Heart left ventricle (tissue), 16 donors: ENCODE measurements around the gene BBS4. TPM values are rescaled to one million over a fixed set of nuclear protein-coding genes. Genes with fewer than 3 reads are reported as not detected.

Experiments
- ATAC-seq, 4 donors: fragments of 200-7000 bp; cut with Tn5 transposase; one replicate each; pipeline ENCODE4 v1.9.1; 2020 to 2022; ENCODE audit warnings: moderate library complexity in 4 of 4, mild to moderate bottlenecking in 3 of 4, moderate number of reproducible peaks in 1 of 4
- DNase-seq, 5 donors: peaks; one replicate each; pipeline ENCODE4 v3.0.0-alpha.2; 2020
- H3K27ac ChIP-seq, 12 donors: fragments of 200-600 bp; sonication (generic) in 4 of 12; one replicate each; pipeline versions ENCODE4 v1.5.0 to v1.8.0; 2016 to 2022; ENCODE audit warnings: mild to moderate bottlenecking in 2 of 12
- H3K27me3 ChIP-seq, 9 donors: fragments of 200-600 bp; sonication (generic) in 2 of 9; one replicate each; pipeline versions ENCODE4 v1.5.1 to v1.8.0; 2016 to 2022; ENCODE audit warnings: mild to moderate bottlenecking in 3 of 9
- H3K36me3 ChIP-seq, 9 donors: fragments of 200-600 bp; sonication (generic) in 2 of 9; one replicate each; pipeline versions ENCODE4 v1.5.0 to v1.8.0; 2018 to 2022; ENCODE audit warnings: mild to moderate bottlenecking in 2 of 9
- H3K4me1 ChIP-seq, 12 donors: fragments of 200-600 bp; sonication (generic) in 4 of 12; one replicate each; pipeline versions ENCODE4 v1.5.0 to v1.8.0; 2016 to 2022; ENCODE audit warnings: mild to moderate bottlenecking in 3 of 12
- H3K4me3 ChIP-seq, 12 donors: fragments of 200-600 bp; sonication (generic) in 4 of 12; one replicate each; pipeline versions ENCODE4 v1.5.0 to v1.8.0; 2017 to 2022; ENCODE audit warnings: mild to moderate bottlenecking in 9 of 12, moderate library complexity in 4 of 12
- H3K9me3 ChIP-seq, 12 donors: fragments of 200-600 bp; sonication (generic) in 4 of 12; one replicate each; pipeline versions ENCODE4 v1.5.0 to v1.8.0; 2016 to 2022; ENCODE audit warnings: mild to moderate bottlenecking in 1 of 12
- CTCF ChIP-seq, 12 donors: fragments of 200-600 bp; sonication (generic) in 4 of 12; IDR thresholded peaks; one replicate each; pipeline versions ENCODE4 v1.5.0 to v1.8.0; 2018 to 2022; ENCODE audit warnings: antibody characterized with exemption in 12 of 12, mild to moderate bottlenecking in 5 of 12
- POLR2A ChIP-seq, 2 donors: fragments of 450-650 bp; IDR thresholded peaks; one replicate each; pipeline ENCODE4 v1.6.1; 2017; ENCODE audit warnings: antibody characterized with exemption in 2 of 2, mild to moderate bottlenecking in 2 of 2, moderate library complexity in 2 of 2
- WGBS, 4 donors: extraction: QIAGEN DNeasy Blood & Tissue Kit in 2 of 4; methylation state at CpG; one replicate each; pipeline versions ENCODE4 v1.1.5 to v1.1.7; 2013 to 2018; 5-methylcytosine and 5-hydroxymethylcytosine counted together
- intact Hi-C, 10 donors: fragments of 100-400 bp; cut with DNase I; formaldehyde crosslinking; loops; one replicate each; pipeline versions ENCODE4 v1.11.1 to v1.14.2; 2022
- polyA plus RNA-seq, 2 donors: library from polyadenylated mRNA; stranded (reverse); fragments of 200-250 nt; gene quantifications; one replicate each; pipeline ENCODE4 v1.2.3, GENCODE V29; 2013
- total RNA-seq, 9 donors: library from RNA; depleted of rRNA in 2 of 9; stranded (reverse); fragments of >200 nt in 2 of 9; fragmentation: NEBNext Ultra II Directional in 3 of 9; extraction: Animal tissue kit (Norgen Biotek cat#: 25700) in 3 of 9; gene quantifications; one replicate each; pipeline versions ENCODE4 v1.1.0 to v1.2.4, GENCODE V29; 2016 to 2023
- donor health status: ischemic (EF 13 %, LVEDD 7.1; RV severe dilation, severe dysfunction).
- donor health status: healthy with polysubstance abuse.
- donor health status: DM: no; HTN: yes; CAD: no.
- donor health status: DM: no; HTN: no; CAD: no.
- donor health status: ischemic (EF 25% LVEDD 6.9; RV normal size, moderate dysfunction).
- donor health status: ischemic (EF 25% LVEDD 5.7; RV mildly dilated, moderate dysfunction).
- donor health status: healthy.
- donor health status: DM: yes; HTN: yes; CAD: no.
- donor health status: ischemic (EF 35%, LVEDD 5.7; RV mildly dilated, moderate dysfunction).
- donor health status: nonischemic (EF 11% LVEDD 7.7; RV severe dilation, severe dysfunction).
- donor health status: DM: yes; HTN: yes; CAD: no.
- donor health status: PGD.
- donor health status: ischemic (EF 29% LVEDD 5.4; RV normal size, mild dysfunction).
- donor health status: nonischemic (EF 23%, LVEDD 6.1; RV moderate dilation, normal function).

The BBS4 gene
- total and polyA plus RNA-seq, 11 donors: 5.5 to 19.4 (median 12.7) TPM

DNA sequence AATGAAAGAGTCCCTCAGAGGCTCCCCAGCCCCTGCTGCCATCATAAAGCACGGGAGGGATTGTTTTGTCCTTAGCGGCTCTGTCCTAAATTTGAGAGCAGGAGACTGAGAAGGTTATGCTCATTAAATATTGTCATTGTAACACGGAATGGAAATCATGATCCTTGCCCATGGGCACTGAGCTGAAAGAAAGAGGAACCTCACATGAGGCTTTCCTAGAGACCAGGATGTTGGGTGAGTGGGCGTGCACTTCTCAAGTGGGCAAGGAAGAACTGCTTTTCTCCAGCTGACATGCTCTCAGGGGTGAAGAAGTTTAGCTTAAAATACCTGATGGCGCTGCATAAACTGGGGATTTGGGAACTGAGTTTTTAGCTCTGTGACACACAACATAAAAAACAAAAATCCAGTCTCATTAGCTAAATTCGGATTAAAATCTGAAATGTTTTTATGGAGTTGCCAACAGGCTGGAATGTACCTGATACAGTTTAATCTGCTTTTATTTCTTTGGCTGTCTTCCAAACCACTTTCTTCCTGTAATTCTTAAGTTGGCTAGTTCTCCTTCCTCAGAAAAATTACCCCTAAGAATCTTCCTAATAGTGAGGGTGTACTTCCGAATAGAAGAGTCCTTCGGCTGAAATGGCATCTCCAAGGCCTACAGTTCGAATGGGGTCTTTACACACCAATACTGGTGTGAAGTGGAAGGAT, 65.9 kb downstream of the BBS4 start:
- Histone ChIP-seq H3K4me3 (no peak overlapping the region), H3K4me1 (peaks cover 0 to 19% (median 0%) of the 10 kb centered on the region in 12 donors), H3K9me3 (peaks cover 0 to under 1% (median 0%) of the 10 kb centered on the region in 12 donors), H3K27me3 (no peaks in the 10 kb centered on the region), H3K27ac (peak overlapping the region in 1 of 12 donors; percentile 44), H3K36me3 (peaks cover 0 to 76% (median 57%) of the 10 kb centered on the region in 9 donors)
- TF ChIP-seq CTCF (IDR thresholded peaks at IDR 0.05) (no peak), POLR2A (IDR thresholded peaks at IDR 0.05) (no peak)
- intact Hi-C loops: no loop called here
- WGBS, 4 donors: 75 to 85% (median 80%) methylated on average over 9 of the region's 9 CpGs
- ATAC-seq (peak in 3 of 4 donors; percentile 20 to 44 (median 34)), DNase-seq (peak in 1 of 5 donors; percentile 19)

- ATAC-seq: no peak
- Histone ChIP-seq H3K36me3 (peaks cover 0 to 97% (median 77%) of the 10 kb centered on the region in 9 donors), H3K9me3 (no peaks in the 10 kb centered on the region), H3K4me3 (no peak overlapping the region), H3K27ac (no peak overlapping the region), H3K4me1 (peaks cover 0 to 19% (median 0%) of the 10 kb centered on the region in 12 donors), H3K27me3 (no peaks in the 10 kb centered on the region)
- 92 to 98% (median 94%) methylated on average over 6 of the region's 6 CpGs for WGBS, 4 donors
- no peak for TF ChIP-seq POLR2A (IDR thresholded peaks at IDR 0.05)
- no peak for TF ChIP-seq CTCF (IDR thresholded peaks at IDR 0.05)
- intact Hi-C loops: no loop called here
- no peak for DNase-seq
Measured at GRCh38 chr15:72754096-72754495, 68.1 kb downstream of the BBS4 start.

- peaks cover 0 to 100% (median 89%) of the 10 kb centered on the region in 9 donors for H3K36me3 ChIP-seq
- H3K27me3 ChIP-seq: no peaks in the 10 kb centered on the region
- H3K9me3 ChIP-seq: no peaks in the 10 kb centered on the region
- DNase-seq (peak in 1 of 5 donors; percentile 12), ATAC-seq (peak in 1 of 4 donors; percentile 63)
- TF ChIP-seq POLR2A (IDR thresholded peaks at IDR 0.05): no peak
- TF ChIP-seq CTCF (IDR thresholded peaks at IDR 0.05): no peak
- WGBS, 4 donors: 73 to 89% (median 78%) methylated on average over 3 of the region's 3 CpGs
- intact Hi-C loops: no loop called here
- no peak overlapping the region for H3K4me3 ChIP-seq
- peaks cover 0 to 7% (median 0%) of the 10 kb centered on the region in 12 donors for H3K4me1 ChIP-seq
- peak overlapping the region in 1 of 12 donors; percentile 61 for H3K27ac ChIP-seq
Measured at GRCh38 chr15:72758182-72758581, 72.2 kb downstream of the BBS4 start.

DNA sequence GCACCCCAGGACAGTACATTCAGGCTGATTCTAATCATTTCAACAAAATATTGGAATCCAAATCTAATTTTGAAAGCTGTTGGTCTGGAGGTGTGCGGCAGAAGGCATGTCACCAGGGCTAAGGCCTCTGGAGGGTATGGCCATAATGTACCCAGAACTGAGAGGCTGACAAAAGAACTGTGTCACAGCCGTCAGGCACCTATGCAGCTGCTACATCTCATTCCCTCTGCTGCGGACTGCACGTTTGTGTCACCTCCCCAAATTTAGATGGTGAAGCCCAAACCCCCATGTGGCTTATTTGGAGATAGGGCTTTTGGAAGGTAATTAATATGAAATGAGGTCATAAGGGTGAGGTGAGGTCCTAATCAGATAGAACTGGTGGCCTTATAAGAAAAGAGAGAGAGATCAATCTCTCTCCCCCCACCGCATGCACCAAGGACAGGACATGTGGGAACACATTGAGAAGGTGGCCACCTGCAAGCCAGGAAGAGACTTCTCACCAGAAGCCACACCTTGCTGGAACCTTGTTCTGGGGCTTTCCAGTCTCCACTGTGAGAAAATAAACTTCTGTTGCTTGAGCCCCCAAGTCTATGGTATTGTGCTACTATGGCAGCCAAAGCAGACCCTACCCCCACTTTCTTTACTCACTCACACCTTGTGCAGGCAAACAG, 74.7 kb downstream of the BBS4 start:
- peaks cover 0 to 10% (median 0%) of the 10 kb centered on the region in 12 donors for H3K4me1 ChIP-seq
- no peak for DNase-seq
- H3K27ac ChIP-seq: no peak overlapping the region
- no peaks in the 10 kb centered on the region for H3K27me3 ChIP-seq
- 91 to 98% (median 95%) methylated on average over 5 of the region's 5 CpGs for WGBS, 4 donors
- H3K4me3 ChIP-seq: no peak overlapping the region
- intact Hi-C loops: no loop called here
- peaks cover 0 to 100% (median 80%) of the 10 kb centered on the region in 9 donors for H3K36me3 ChIP-seq
- TF ChIP-seq POLR2A (IDR thresholded peaks at IDR 0.05): no peak
- no peak for TF ChIP-seq CTCF (IDR thresholded peaks at IDR 0.05)
- no peak for ATAC-seq
- H3K9me3 ChIP-seq: no peaks in the 10 kb centered on the region
